Nephron (organoid): ENCODE data around the gene BMP2K.

Source experiments
- H3K27ac Mint-ChIP-seq, 3 experiments: 2 replicates each; pipeline ENCODE4 v1.8.0; 2020; ENCODE audit warnings: mixed read lengths in 3 of 3, mild to moderate bottlenecking in 2 of 3, moderate library complexity in 1 of 3
- H3K27me3 Mint-ChIP-seq: 2 replicates; pipeline ENCODE4 v1.8.0; 2021; ENCODE audit warnings: low read depth, mild to moderate bottlenecking, moderate library complexity, mixed read lengths
- H3K36me3 Mint-ChIP-seq: 2 replicates; pipeline ENCODE4 v1.8.0; 2020; ENCODE audit warnings: low read depth, mixed read lengths
- H3K4me1 Mint-ChIP-seq: 2 replicates; pipeline ENCODE4 v1.8.0; 2020; ENCODE audit warnings: mixed read lengths
- H3K4me3 Mint-ChIP-seq, 3 experiments: 2 replicates each; pipeline ENCODE4 v1.8.0; 2020; ENCODE audit warnings: mild to moderate bottlenecking in 3 of 3, mixed read lengths in 3 of 3, moderate library complexity in 2 of 3
- H3K9me3 Mint-ChIP-seq: 2 replicates; pipeline ENCODE4 v1.8.0; 2020; ENCODE audit warnings: mixed read lengths
- CTCF ChIP-seq, 3 experiments: fragments of 200-600 bp; sonication (generic); IDR thresholded peaks; one replicate each; pipeline ENCODE4 v1.5.0; 2021; ENCODE audit warnings: antibody characterized with exemption in 3 of 3; ENCODE audit not compliant: unreplicated experiment in 3 of 3

The BMP2K gene

DNA sequence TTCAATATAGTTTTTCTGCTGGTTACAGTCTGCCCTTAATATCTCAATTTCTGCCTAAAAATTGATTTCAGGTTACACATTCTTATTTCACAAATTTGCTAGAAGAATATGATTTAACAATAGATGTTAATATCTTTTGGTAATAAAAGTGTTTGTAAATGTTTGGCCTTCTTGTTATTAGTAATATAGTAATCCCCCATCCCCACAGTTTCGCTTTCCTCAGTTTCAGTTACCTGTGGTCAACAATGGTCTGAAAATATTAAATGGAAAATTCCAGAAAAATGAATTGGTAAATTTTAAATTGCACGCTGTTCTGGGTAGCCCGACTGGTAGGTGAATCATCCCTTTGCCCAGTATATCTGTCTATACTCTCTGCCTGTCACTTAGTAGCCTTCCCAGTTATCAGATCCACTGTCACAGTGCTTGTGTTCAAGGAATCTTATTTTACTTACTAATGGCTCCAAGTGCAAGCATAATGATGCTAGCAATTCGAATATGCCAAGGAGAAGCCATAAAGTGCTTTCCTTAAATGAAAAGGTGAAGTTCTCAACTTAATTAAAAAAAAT lies 3.5 kb upstream of the BMP2K start:
- no peak for TF ChIP-seq CTCF (IDR thresholded peaks at IDR 0.05; ENCODE audit: unreplicated experiment in 3 of 3)
- H3K4me3 Mint-ChIP-seq = no peak overlapping the region
- no peak overlapping the region for H3K27ac Mint-ChIP-seq
- H3K27me3 Mint-ChIP-seq = no peaks in the 10 kb centered on the region
- peaks cover 11% of the 10 kb centered on the region for H3K4me1 Mint-ChIP-seq
- no peaks in the 10 kb centered on the region for H3K36me3 Mint-ChIP-seq
- H3K9me3 Mint-ChIP-seq = no peaks in the 10 kb centered on the region

DNA sequence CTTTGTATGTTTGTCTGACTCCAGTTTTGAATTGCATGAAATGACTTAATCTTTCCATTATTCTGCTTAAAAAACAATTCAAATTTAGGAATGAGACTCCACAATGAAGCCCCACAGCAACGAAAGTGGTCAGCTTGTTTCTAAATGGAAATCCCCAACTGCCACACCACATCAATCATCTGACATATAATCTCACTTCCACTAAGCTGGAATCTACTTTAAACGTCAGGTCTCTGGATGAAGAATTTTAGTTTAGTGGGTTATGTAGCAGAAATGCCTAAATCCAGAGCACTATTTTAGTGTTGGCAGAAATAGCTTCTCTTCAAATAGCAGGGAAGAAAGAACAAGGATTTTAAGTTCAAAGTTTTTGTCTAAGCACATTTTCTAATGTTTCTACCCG lies 1.7 kb upstream of the BMP2K start:
- H3K27me3 Mint-ChIP-seq = no peaks in the 10 kb centered on the region
- no peaks in the 10 kb centered on the region for H3K36me3 Mint-ChIP-seq
- no peaks in the 10 kb centered on the region for H3K9me3 Mint-ChIP-seq
- no peak for TF ChIP-seq CTCF (IDR thresholded peaks at IDR 0.05; ENCODE audit: unreplicated experiment in 3 of 3)
- H3K4me3 Mint-ChIP-seq = peak overlapping the region; percentile 96 to 97 (median 97)
- peak overlapping the region; percentile 94 to 99 (median 99) for H3K27ac Mint-ChIP-seq
- peaks cover 13% of the 10 kb centered on the region for H3K4me1 Mint-ChIP-seq

DNA sequence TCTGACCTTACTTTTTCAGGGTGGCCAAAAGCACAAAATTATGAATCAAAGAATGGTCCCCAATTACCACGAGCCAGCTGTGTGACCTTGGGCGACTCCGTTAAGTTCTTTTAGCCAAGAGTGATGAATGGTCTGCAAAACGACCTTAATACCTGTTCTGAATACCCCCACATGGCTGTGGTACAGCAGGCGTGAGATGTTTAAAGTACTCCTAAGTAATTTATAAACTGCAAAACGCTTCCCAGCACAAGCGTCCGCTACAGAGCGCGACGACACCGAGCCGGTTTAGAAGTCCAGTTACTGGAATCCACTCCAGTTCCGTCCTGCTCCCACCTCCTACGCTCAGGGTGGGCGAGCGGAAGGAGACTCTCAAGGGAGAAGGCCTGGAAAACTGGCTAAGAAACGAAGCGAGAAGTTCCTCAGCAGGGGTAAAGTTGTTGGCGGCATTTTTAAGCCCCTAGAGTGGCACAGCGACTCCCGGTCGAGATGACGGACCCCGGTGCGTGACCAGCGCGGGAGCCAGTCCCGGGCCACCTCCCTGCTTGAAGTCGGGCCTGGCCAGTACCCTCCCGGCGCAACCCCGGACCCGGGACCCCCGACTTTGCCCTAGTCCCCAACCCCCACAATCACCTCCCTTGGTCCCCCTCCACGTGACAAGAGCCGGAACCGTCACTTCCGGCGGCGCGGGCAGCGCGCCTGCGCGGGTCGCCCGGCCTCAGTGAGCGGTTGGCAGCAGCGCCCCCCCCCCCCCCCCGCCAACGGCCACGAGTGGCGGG lies 659 bp upstream of the BMP2K start:
- peak overlapping the region; percentile 96 to 97 (median 97) for H3K4me3 Mint-ChIP-seq
- H3K4me1 Mint-ChIP-seq = peaks cover 13% of the 10 kb centered on the region
- H3K9me3 Mint-ChIP-seq = no peaks in the 10 kb centered on the region
- peak overlapping the region; percentile 94 to 99 (median 99) for H3K27ac Mint-ChIP-seq
- TF ChIP-seq CTCF (IDR thresholded peaks at IDR 0.05; ENCODE audit: unreplicated experiment in 3 of 3) = no peak
- no peaks in the 10 kb centered on the region for H3K36me3 Mint-ChIP-seq
- H3K27me3 Mint-ChIP-seq = no peaks in the 10 kb centered on the region

- no peaks in the 10 kb centered on the region for H3K36me3 Mint-ChIP-seq
- peak overlapping the region in 2 of 3 experiments; percentile 97 to 98 for H3K4me3 Mint-ChIP-seq
- H3K9me3 Mint-ChIP-seq = no peaks in the 10 kb centered on the region
- peaks cover 13% of the 10 kb centered on the region for H3K4me1 Mint-ChIP-seq
- H3K27ac Mint-ChIP-seq = peak overlapping the region; percentile 94 to 99 (median 99)
- H3K27me3 Mint-ChIP-seq = no peaks in the 10 kb centered on the region
- TF ChIP-seq CTCF (IDR thresholded peaks at IDR 0.05; ENCODE audit: unreplicated experiment in 3 of 3) = no peak
Measured at GRCh38 chr4:78776729-78777575, 802 bp downstream of the BMP2K start.

GRCh38 chr4:78777576-78777940 lies 1.4 kb downstream of the BMP2K start:
- TF ChIP-seq CTCF (IDR thresholded peaks at IDR 0.05; ENCODE audit: unreplicated experiment in 3 of 3) = no peak
- Mint-ChIP-seq H3K27ac (peak overlapping the region; percentile 94 to 99 (median 99)), H3K27me3 (no peaks in the 10 kb centered on the region), H3K9me3 (no peaks in the 10 kb centered on the region), H3K4me1 (peaks cover 13% of the 10 kb centered on the region), H3K4me3 (peak overlapping the region in 2 of 3 experiments; percentile 97 to 98), H3K36me3 (no peaks in the 10 kb centered on the region)
